Natural killer cell (primary cell): ENCODE data around the gene SLC25A33. TPM values are rescaled to one million over a fixed set of nuclear protein-coding genes. Genes with fewer than 3 reads are reported as not detected.

Experiments
- ATAC-seq, 3 donors: fragments of 150-1000 bp in 2 of 3; fragments of 200-7000 bp in 1 of 3; cut with Tn5 transposase; 1 replicate in 1 of 3; 2 replicates in 2 of 3; pipeline ENCODE4 v1.10.0; 2021; ENCODE audit warnings: mild to moderate bottlenecking in 2 of 3, moderate library complexity in 2 of 3
- DNase-seq, 2 donors: peaks; one replicate each; pipeline versions ENCODE4 v3.0.0 to v3.0.0-alpha.2; 2013 to 2021; ENCODE audit warnings: mixed read lengths in 1 of 2
- H3K27ac ChIP-seq: one replicate; pipeline ENCODE4 v1.5.1; 2013; ENCODE audit warnings: mild to moderate bottlenecking, low read length
- H3K27me3 ChIP-seq: one replicate; pipeline ENCODE4 v1.6.1; 2013; ENCODE audit warnings: low read length; ENCODE audit not compliant: control insufficient read depth, insufficient read depth
- H3K36me3 ChIP-seq: one replicate; pipeline ENCODE4 v1.6.1; 2013; ENCODE audit warnings: low read length; ENCODE audit not compliant: control insufficient read depth, insufficient read depth
- H3K4me1 ChIP-seq: one replicate; pipeline ENCODE4 v1.6.1; 2013; ENCODE audit warnings: low read length; ENCODE audit not compliant: control insufficient read depth, insufficient read depth
- H3K4me3 ChIP-seq: one replicate; pipeline ENCODE4 v1.5.1; 2013; ENCODE audit warnings: low read length
- H3K9me3 ChIP-seq: one replicate; pipeline ENCODE4 v1.6.1; 2013; ENCODE audit warnings: low read length; ENCODE audit not compliant: control insufficient read depth, insufficient read depth
- H3K27ac Mint-ChIP-seq, 2 donors: one replicate each; pipeline ENCODE4 v1.8.0; 2022; ENCODE audit warnings: mild to moderate bottlenecking in 2 of 2, mixed read lengths in 2 of 2, moderate library complexity in 1 of 2
- H3K27me3 Mint-ChIP-seq, 2 donors: one replicate each; pipeline ENCODE4 v1.8.0; 2022; ENCODE audit warnings: low read depth in 2 of 2, mixed read lengths in 2 of 2
- H3K36me3 Mint-ChIP-seq: one replicate; pipeline ENCODE4 v1.8.0; 2022; ENCODE audit warnings: mixed read lengths
- H3K4me1 Mint-ChIP-seq, 2 donors: one replicate each; pipeline ENCODE4 v1.8.0; 2022; ENCODE audit warnings: mixed read lengths in 2 of 2
- H3K4me3 Mint-ChIP-seq: one replicate; pipeline ENCODE4 v1.8.0; 2022; ENCODE audit warnings: mild to moderate bottlenecking, moderate library complexity, mixed read lengths
- H3K9me3 Mint-ChIP-seq, 2 donors: one replicate each; pipeline ENCODE4 v1.8.0; 2022; ENCODE audit warnings: mixed read lengths in 2 of 2
- WGBS: methylation state at CpG from one replicate; pipeline ENCODE4 v1.1.7; 2013; ENCODE audit warnings: missing lambda C conversion rate; ENCODE audit not compliant: insufficient coverage; 5-methylcytosine and 5-hydroxymethylcytosine counted together
- intact Hi-C: fragments of 100-400 bp; cut with micrococcal nuclease; formaldehyde crosslinking; loops from one replicate; pipeline ENCODE4 v1.14.2; 2022
- total RNA-seq, 4 donors: library from RNA; stranded (reverse); fragments of 120-200 nt in 1 of 4; gene quantifications; one replicate each; pipeline versions ENCODE4 v1.2.3 to v1.2.4, GENCODE V29; 2013 to 2022
- TF ChIP-seq, protein P1 (sequence below): fragments of 200-600 bp; IDR thresholded peaks from one replicate; pipeline ENCODE4 v1.8.0; 2022; ENCODE audit warnings: antibody characterized with exemption

SLC25A33 gene
- total RNA-seq: 1 to 10 TPM; 7.0 to 9.0 (median 7.6) TPM
- 4.2 TPM for total RNA-seq (2013)

- under 1% methylated on average over 92 of the region's 92 CpGs for WGBS
- TF ChIP-seq, protein P1, sequence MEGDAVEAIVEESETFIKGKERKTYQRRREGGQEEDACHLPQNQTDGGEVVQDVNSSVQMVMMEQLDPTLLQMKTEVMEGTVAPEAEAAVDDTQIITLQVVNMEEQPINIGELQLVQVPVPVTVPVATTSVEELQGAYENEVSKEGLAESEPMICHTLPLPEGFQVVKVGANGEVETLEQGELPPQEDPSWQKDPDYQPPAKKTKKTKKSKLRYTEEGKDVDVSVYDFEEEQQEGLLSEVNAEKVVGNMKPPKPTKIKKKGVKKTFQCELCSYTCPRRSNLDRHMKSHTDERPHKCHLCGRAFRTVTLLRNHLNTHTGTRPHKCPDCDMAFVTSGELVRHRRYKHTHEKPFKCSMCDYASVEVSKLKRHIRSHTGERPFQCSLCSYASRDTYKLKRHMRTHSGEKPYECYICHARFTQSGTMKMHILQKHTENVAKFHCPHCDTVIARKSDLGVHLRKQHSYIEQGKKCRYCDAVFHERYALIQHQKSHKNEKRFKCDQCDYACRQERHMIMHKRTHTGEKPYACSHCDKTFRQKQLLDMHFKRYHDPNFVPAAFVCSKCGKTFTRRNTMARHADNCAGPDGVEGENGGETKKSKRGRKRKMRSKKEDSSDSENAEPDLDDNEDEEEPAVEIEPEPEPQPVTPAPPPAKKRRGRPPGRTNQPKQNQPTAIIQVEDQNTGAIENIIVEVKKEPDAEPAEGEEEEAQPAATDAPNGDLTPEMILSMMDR: no peak
- H3K4me3 ChIP-seq: peak within 1 kb of the TSS; percentile 78
- Mint-ChIP-seq H3K27ac (peak within 1 kb of the TSS; percentile 87 to 91), H3K27me3 (no peaks in the 10 kb centered on the region), H3K4me1 (peaks cover 12 to 27% of the 10 kb centered on the region in 2 donors), H3K36me3 (no peaks in the 10 kb centered on the region), H3K9me3 (no peaks in the 10 kb centered on the region), H3K4me3 (peak within 1 kb of the TSS; percentile 89)
- peak within 1 kb of the TSS; percentile 68 for H3K27ac ChIP-seq
- H3K4me1 ChIP-seq: peaks cover 14% of the 10 kb centered on the region
- H3K27me3 ChIP-seq: no peaks in the 10 kb centered on the region
- ATAC-seq (peak; percentile 95 to 100 (median 96)), DNase-seq (peak; percentile 97 to 99)
- no peaks in the 10 kb centered on the region for H3K36me3 ChIP-seq
- intact Hi-C loops: loop anchor here (1.0 kb wide), 1 partner anchor 49 kb away; the partner anchor contains the start of gene TMEM201
- no peaks in the 10 kb centered on the region for H3K9me3 ChIP-seq
Observed at GRCh38 chr1:9539165-9539828, at the start of gene SLC25A33. SLC25A33 (plus strand) TSS chr1:9539465; CDS start chr1:9539692, 227 bp downstream.

GRCh38 chr1:9490605-9491339 is 48.5 kb upstream of the SLC25A33 start:
- H3K27ac Mint-ChIP-seq: no peak overlapping the region
- no peaks in the 10 kb centered on the region for H3K9me3 Mint-ChIP-seq
- peaks cover 0 to 18% of the 10 kb centered on the region in 2 donors for H3K27me3 Mint-ChIP-seq
- Histone ChIP-seq H3K27ac (no peak overlapping the region), H3K9me3 (no peaks in the 10 kb centered on the region), H3K4me1 (peaks cover 10% of the 10 kb centered on the region), H3K27me3 (no peaks in the 10 kb centered on the region), H3K36me3 (no peaks in the 10 kb centered on the region), H3K4me3 (no peak overlapping the region)
- H3K36me3 Mint-ChIP-seq: no peaks in the 10 kb centered on the region
- ATAC-seq (peak; percentile 79 to 86 (median 80)), DNase-seq (peak; percentile 82 to 88)
- TF ChIP-seq, protein P1: peak; percentile 90
- peaks cover 0 to 7% of the 10 kb centered on the region in 2 donors for H3K4me1 Mint-ChIP-seq
- H3K4me3 Mint-ChIP-seq: no peak overlapping the region
- intact Hi-C loops: loop anchor here (1.0 to 10.0 kb wide), 6 partner anchors 201 to 934 kb away; no protein-coding TSS in a partner anchor
- WGBS: 40% methylated on average over 20 of the region's 20 CpGs

GRCh38 chr1:9493326-9493725 is 45.9 kb upstream of the SLC25A33 start:
- DNase-seq: no peak
- Histone ChIP-seq H3K9me3 (no peaks in the 10 kb centered on the region), H3K27ac (no peak overlapping the region), H3K4me3 (no peak overlapping the region), H3K36me3 (no peaks in the 10 kb centered on the region), H3K27me3 (no peaks in the 10 kb centered on the region), H3K4me1 (peaks cover 10% of the 10 kb centered on the region)
- Mint-ChIP-seq H3K4me1 (peaks cover 0 to 7% of the 10 kb centered on the region in 2 donors), H3K36me3 (no peaks in the 10 kb centered on the region), H3K27ac (no peak overlapping the region), H3K4me3 (no peak overlapping the region), H3K27me3 (peaks cover 0 to 13% of the 10 kb centered on the region in 2 donors), H3K9me3 (no peaks in the 10 kb centered on the region)
- intact Hi-C loops: loop anchor here (10.0 kb wide), 1 partner anchor 931 kb away; no protein-coding TSS in a partner anchor
- ATAC-seq: no peak
- TF ChIP-seq, protein P1: no peak
- 93% methylated on average over 5 of the region's 6 CpGs for WGBS
